GM12801 (cell line): Measurements from ENCODE around the gene SCTR.

ENCODE experiments used
- CTCF ChIP-seq: IDR thresholded peaks from one replicate; pipeline ENCODE4 v1.5.1; 2011; ENCODE audit warnings: control low read depth; ENCODE audit not compliant: insufficient read length; ENCODE audit errors: extremely low read depth

SCTR gene

GRCh38 chr2:119537792-119538191 is 13.5 kb upstream of the SCTR start:
- TF ChIP-seq CTCF: no peak

- no peak for TF ChIP-seq CTCF
These were observed 12.4 kb upstream of the SCTR start for GRCh38 chr2:119536707-119537106.

GRCh38 chr2:119536211-119536610 is 11.9 kb upstream of the SCTR start:
- TF ChIP-seq CTCF: no peak

- TF ChIP-seq CTCF: no peak
These were observed 9.3 kb upstream of the SCTR start for GRCh38 chr2:119533560-119533959.

GRCh38 chr2:119531292-119531691 is 7.0 kb upstream of the SCTR start:
- TF ChIP-seq CTCF: no peak

GRCh38 chr2:119527999-119528398 is 3.7 kb upstream of the SCTR start:
- no peak for TF ChIP-seq CTCF

- TF ChIP-seq CTCF: no peak
These were observed 1.3 kb upstream of the SCTR start for GRCh38 chr2:119525614-119526013.
